Breast epithelium (tissue), 3 donors: ENCODE measurements around the gene PHACTR1.

Experiments used
- POLR2A ChIP-seq: fragments of 450-650 bp; IDR thresholded peaks from one replicate; pipeline ENCODE4 v1.6.1; 2016; ENCODE audit warnings: antibody characterized with exemption, mild to moderate bottlenecking, moderate library complexity
- POLR2AphosphoS5 ChIP-seq, 3 donors: sonication (generic); formaldehyde crosslinking; IDR thresholded peaks; one replicate each; pipeline ENCODE4 v1.6.1; 2017; ENCODE audit warnings: antibody characterized with exemption in 3 of 3
- TF ChIP-seq, protein P1 (sequence below), 3 donors: fragments of 450-650 bp; IDR thresholded peaks; one replicate each; pipeline ENCODE4 v1.5.1; 2016 to 2017; ENCODE audit warnings: antibody characterized with exemption in 3 of 3, mild to moderate bottlenecking in 3 of 3, moderate library complexity in 3 of 3

DNA sequence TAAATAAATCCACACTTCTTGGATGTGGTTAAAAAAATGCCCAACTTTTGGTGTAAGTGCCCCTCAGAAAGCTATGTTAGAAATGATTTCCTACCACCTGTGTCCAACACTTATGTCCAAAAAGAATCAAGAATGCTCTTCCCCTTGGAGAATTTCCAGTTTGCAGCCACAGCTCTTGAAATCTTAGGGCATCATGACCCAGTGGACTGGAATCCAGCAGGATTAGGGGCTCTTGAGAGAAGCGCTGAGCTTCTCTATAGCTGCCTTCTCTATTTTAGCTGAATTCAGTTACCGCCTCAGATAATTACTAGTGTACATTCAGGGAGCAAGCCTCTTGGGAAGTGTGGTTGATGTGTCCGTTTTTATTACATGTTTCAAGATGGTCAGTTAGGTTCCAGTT, 2.5 kb downstream of the PHACTR1 start:
- TF ChIP-seq, protein P1, sequence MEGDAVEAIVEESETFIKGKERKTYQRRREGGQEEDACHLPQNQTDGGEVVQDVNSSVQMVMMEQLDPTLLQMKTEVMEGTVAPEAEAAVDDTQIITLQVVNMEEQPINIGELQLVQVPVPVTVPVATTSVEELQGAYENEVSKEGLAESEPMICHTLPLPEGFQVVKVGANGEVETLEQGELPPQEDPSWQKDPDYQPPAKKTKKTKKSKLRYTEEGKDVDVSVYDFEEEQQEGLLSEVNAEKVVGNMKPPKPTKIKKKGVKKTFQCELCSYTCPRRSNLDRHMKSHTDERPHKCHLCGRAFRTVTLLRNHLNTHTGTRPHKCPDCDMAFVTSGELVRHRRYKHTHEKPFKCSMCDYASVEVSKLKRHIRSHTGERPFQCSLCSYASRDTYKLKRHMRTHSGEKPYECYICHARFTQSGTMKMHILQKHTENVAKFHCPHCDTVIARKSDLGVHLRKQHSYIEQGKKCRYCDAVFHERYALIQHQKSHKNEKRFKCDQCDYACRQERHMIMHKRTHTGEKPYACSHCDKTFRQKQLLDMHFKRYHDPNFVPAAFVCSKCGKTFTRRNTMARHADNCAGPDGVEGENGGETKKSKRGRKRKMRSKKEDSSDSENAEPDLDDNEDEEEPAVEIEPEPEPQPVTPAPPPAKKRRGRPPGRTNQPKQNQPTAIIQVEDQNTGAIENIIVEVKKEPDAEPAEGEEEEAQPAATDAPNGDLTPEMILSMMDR (IDR thresholded peaks at IDR 0.05), result no peak
- TF ChIP-seq POLR2A (no peak), POLR2AphosphoS5 (IDR thresholded peaks at IDR 0.05) (no peak)
